ENCODE data around the gene NKAIN2.
"Not testable (repeated sequence)": the region's sequence is repeated elsewhere in the genome, so short reads cannot be mapped to it uniquely, and the experiment has no call there.

Gene NKAIN2

DNA sequence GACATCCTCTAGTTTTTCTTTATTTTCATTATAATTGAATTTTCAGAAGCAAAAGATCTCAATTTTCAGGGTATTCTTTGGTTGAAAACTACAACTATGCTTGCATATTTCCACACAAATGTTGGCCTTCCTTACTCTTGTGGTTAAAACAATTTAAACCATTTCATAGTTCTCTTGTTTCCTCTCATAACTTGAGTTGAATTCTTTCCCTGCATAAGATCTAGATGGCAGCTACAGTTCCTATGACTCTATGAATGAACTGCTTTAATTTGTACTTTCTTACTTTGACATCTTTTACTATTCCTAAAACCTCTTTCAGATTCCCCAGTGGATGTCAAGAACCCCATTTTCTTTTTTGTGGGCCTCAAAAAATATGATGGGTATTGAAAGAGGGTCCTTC, 564.5 kb downstream of the NKAIN2 start:
- H3K9me3 ChIP-seq: no peaks in the 10 kb centered on the region
- no peak overlapping the region for H3K4me3 ChIP-seq
- H3K36me3 ChIP-seq: no peaks in the 10 kb centered on the region
- no peak overlapping the region for H3K27ac ChIP-seq
- H3K4me2 ChIP-seq: no peak overlapping the region
- H3K9ac ChIP-seq: no peak overlapping the region
- H3K27me3 ChIP-seq: no peaks in the 10 kb centered on the region
- H4K20me1 ChIP-seq: no peaks in the 10 kb centered on the region
- TF ChIP-seq Cebpa-rat (IDR thresholded peaks at IDR 0.05): no peak
- no peaks in the 10 kb centered on the region for H3K4me1 ChIP-seq

DNA sequence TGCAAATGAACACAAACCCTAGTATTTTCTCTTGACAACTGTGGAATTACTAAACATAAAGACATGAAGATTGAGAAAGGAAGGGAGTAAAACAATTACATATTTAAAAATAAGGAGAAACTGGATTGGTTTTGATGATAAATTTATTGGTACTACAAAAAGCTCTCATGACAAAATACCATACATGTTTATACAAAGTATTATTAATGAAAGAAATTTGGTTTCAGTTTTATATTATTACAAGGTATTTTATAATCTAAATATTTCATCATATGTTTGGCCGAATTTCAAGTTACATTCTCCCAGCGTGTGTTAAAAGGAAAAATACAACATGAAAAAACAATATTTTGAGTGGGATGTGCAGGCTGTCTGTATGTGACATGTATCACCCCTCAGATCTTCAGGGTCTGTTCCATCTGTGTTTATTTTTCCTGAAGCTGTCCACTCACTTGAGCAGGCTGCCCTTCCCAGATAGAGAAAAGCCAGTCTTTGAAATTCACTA, 568.4 kb downstream of the NKAIN2 start:
- Histone ChIP-seq H4K20me1 (no peaks in the 10 kb centered on the region), H3K9ac (no peak overlapping the region), H3K27me3 (no peaks in the 10 kb centered on the region), H3K36me3 (no peaks in the 10 kb centered on the region), H3K4me1 (no peaks in the 10 kb centered on the region), H3K9me3 (no peaks in the 10 kb centered on the region), H3K27ac (no peak overlapping the region), H3K4me3 (no peak overlapping the region), H3K4me2 (no peak overlapping the region)
- no peak for TF ChIP-seq Cebpa-rat (IDR thresholded peaks at IDR 0.05)

DNA sequence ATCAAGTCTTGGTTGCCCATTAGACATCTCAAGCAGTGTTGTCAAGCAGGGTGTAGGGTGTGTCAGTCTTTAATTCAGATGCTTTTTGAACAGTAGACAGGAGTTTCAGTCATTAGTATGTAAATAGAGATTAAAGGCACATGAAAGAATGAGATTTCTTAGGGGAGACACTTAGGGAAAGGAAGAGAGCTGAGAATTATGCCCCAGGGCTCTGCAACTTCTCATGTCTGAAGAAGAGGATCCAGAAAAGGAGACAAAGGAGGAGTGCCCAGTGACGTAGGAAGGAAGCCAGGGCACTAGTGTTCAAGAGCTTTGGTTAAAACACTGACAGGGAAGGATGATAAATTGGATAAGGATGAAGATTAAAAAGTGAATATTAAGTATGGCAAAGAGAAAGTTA, 569.7 kb downstream of the NKAIN2 start:
- Histone ChIP-seq H3K4me2 (no peak overlapping the region), H3K9me3 (no peaks in the 10 kb centered on the region), H3K36me3 (no peaks in the 10 kb centered on the region), H3K27me3 (no peaks in the 10 kb centered on the region), H3K4me3 (no peak overlapping the region), H3K27ac (no peak overlapping the region), H4K20me1 (no peaks in the 10 kb centered on the region), H3K9ac (no peak overlapping the region), H3K4me1 (no peaks in the 10 kb centered on the region)
- no peak for TF ChIP-seq Cebpa-rat (IDR thresholded peaks at IDR 0.05)

DNA sequence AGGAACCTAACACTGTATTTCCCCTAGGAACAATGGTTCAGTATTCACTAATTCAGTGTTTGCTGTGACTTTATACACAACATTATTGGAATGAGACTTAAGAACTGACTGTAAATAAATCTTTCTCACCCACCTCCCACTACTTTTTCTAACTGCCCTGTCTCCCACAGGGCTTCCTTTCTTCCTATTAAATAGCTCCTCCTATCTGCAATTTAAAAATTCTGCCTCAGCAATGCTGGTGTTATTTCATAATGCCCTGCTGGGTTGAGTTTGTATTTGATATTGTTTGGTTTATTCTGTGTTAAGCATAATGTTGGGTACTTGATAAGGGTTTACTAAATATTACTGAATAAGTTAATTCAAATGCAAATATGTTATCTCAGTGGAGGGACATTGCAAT, 585.5 kb downstream of the NKAIN2 start:
- H3K9me3 ChIP-seq: no peaks in the 10 kb centered on the region; the same call in 1 of the 2 replicates
- TF ChIP-seq Cebpa-rat (IDR thresholded peaks at IDR 0.05): no peak
- no peak overlapping the region for H3K4me3 ChIP-seq
- no peak overlapping the region for H3K27ac ChIP-seq
- H3K36me3 ChIP-seq: no peaks in the 10 kb centered on the region
- H3K4me1 ChIP-seq: peaks cover 9% of the 10 kb centered on the region; the same call in 1 of the 2 replicates
- H3K9ac ChIP-seq: no peak overlapping the region
- no peaks in the 10 kb centered on the region for H4K20me1 ChIP-seq
- H3K27me3 ChIP-seq: no peaks in the 10 kb centered on the region
- H3K4me2 ChIP-seq: no peak overlapping the region

DNA sequence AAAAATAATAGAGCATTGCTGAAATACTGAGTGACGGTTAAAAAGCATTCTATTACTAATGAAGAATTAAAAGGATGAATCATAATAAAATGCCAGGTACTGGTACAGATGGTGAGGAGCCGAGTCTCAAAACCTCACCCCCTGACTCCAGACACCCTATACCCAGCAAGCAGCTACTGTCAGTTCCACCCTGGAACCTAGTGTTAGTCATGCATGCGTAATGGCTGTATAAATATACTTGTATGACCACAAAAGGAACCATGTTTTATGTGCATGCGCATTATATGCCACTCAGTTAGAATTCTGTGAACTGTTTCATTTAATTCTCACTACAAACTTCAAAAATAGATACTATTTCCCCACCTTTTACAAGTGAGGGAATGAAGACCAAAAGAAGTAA, 589.9 kb downstream of the NKAIN2 start:
- H3K36me3 ChIP-seq: no peaks in the 10 kb centered on the region
- H3K27ac ChIP-seq: no peak overlapping the region
- TF ChIP-seq Cebpa-rat (IDR thresholded peaks at IDR 0.05): no peak
- H3K27me3 ChIP-seq: no peaks in the 10 kb centered on the region
- H3K9ac ChIP-seq: no peak overlapping the region
- H3K9me3 ChIP-seq: no peaks in the 10 kb centered on the region; the same call in 1 of the 2 replicates
- no peak overlapping the region for H3K4me2 ChIP-seq
- peaks cover 9% of the 10 kb centered on the region; the same call in 1 of the 2 replicates for H3K4me1 ChIP-seq
- H3K4me3 ChIP-seq: no peak overlapping the region
- H4K20me1 ChIP-seq: no peaks in the 10 kb centered on the region

DNA sequence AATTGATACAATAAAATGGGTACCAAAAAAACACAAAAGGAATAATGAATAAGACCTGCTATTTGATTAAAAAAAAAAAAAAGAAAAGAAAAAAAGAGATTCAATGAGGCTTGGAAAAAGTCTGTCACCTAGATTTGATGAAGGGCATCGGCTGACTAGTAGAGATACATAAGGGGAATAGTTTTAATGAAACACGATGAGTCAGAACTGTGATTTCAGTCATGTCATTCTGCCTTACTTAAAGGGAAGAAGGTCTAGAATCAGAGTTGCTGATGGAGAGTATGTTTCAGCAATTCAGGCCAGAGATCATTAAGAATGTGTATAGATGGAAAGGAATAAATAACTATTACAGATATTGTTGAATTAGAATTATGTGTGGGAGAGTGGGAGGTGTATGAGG, 592.7 kb downstream of the NKAIN2 start:
- no peaks in the 10 kb centered on the region for H4K20me1 ChIP-seq
- H3K27me3 ChIP-seq: no peaks in the 10 kb centered on the region
- no peak overlapping the region for H3K27ac ChIP-seq
- H3K36me3 ChIP-seq: no peaks in the 10 kb centered on the region
- H3K4me2 ChIP-seq: no peak overlapping the region
- no peak for TF ChIP-seq Cebpa-rat (IDR thresholded peaks at IDR 0.05)
- no peak overlapping the region for H3K4me3 ChIP-seq
- no peak overlapping the region for H3K9ac ChIP-seq
- H3K9me3 ChIP-seq: no peaks in the 10 kb centered on the region; the same call in 1 of the 2 replicates
- peaks cover 5% of the 10 kb centered on the region; the same call in 1 of the 2 replicates for H3K4me1 ChIP-seq

DNA sequence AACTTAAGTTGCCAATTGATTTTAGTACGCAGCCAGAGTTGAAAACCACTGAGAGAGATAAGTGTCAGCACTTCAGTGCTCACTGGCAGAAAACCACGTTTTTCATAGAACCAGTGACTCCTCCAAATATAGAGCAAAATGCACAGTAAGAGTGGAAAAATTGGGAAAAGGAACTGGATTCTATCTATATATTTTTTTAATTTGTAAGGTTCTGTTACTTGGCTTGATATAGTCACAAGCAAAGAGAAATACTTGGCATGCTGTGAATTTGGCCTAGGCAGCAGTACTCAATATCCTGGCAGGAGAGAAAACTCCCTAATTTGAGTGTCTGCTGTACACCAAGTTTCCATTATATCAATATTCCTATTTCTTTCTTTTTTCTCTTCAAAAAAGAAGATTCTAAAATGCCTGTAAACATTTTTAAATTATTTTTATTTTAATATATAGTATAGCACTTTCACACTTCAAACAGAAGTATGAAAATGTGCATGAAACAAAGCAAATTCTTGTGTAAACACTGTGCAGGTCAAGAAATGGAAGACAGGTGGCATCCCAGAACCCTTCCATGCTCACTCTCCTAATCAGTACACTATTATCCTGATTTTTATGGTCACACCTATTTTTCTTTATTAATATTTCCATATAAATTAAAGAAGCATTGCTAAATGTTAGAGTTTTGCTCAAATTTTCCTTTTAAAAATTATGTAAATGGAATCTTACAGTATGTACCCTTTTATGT, 596.8 kb downstream of the NKAIN2 start:
- Histone ChIP-seq H3K36me3 (no peaks in the 10 kb centered on the region), H4K20me1 (no peaks in the 10 kb centered on the region), H3K9me3 (no peaks in the 10 kb centered on the region), H3K4me1 (no peaks in the 10 kb centered on the region), H3K9ac (no peak overlapping the region), H3K4me3 (no peak overlapping the region), H3K27ac (no peak overlapping the region), H3K4me2 (no peak overlapping the region), H3K27me3 (no peaks in the 10 kb centered on the region)
- TF ChIP-seq Cebpa-rat (IDR thresholded peaks at IDR 0.05): no peak

DNA sequence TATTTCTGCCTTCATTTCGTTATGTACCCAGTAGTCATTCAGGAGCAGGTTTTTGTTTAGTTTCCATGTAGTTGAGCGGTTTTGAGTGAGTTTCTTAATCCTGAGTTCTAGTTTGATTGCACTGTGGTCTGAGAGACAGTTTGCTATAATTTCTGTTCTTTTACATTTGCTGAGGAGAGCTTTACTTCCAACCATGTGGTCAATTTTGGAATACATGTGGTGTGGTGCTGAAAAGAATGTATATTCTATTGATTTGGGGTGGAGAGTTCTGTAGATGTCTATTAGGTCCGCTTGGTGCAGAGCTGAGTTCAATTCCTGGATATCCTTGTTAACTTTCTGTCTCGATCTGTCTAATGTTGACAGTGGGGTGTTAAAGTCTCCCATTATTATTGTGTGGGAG, 606.8 kb downstream of the NKAIN2 start:
- not testable (repeated sequence) for H4K20me1 ChIP-seq, H3K4me1 ChIP-seq, H3K36me3 ChIP-seq, H3K4me2 ChIP-seq, H3K9me3 ChIP-seq, H3K27me3 ChIP-seq, H3K9ac ChIP-seq, H3K4me3 ChIP-seq, H3K27ac ChIP-seq

DNA sequence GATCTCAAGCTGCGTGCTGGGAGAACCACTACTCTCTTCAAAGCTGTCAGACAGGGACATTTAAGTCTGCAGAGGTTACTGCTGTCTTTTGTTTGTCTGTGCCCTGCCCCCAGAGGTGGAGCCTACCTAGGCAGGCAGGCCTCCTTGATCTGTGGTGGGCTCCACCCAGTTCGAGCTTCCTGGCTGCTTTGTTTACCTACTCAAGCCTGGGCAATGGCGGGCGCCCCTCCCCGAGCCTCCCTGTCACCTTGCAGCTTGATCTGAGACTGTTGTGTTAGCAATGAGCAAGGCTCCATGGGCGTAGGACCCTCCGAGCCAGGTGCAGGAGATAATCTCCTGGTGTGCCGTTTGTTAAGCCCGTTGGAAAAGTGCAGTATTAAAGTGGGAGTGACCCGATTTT, 609.0 kb downstream of the NKAIN2 start:
- not testable (repeated sequence) for H3K4me2 ChIP-seq

DNA sequence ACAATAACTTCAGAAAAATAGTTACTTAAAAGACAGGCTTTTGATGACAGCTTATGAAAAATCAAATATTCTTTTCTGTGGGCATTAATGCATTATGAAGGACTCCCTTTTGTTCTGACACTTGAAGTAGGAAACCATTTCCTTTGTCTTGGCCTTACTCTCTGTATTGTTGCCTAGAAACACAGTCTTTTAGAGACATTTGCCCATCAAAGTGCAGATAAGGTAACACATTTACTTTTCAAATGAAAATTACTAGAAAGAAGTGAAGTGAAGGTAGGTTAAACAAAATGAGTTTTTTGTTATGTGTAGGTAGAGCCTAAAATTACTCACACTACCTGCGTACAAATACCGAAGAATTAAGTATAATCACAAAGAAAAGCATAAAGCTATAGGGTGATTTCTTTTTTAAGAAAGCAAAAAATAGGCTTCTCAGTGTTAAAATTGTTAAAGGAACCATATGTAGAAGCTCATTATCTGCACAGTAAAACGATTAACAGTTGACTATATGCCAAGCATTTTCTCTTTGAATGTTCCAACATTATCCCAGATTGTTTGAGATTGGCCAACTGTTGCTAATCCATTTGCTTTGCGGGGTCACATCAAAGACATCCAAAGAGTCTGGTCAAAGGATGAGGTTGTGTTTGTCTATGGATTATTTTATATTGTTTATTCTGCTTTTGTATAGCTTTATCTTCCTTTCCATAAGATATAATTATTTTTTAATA, 616.6 kb downstream of the NKAIN2 start:
- Histone ChIP-seq H3K9me3 (no peaks in the 10 kb centered on the region), H4K20me1 (no peaks in the 10 kb centered on the region), H3K9ac (no peak overlapping the region), H3K4me3 (no peak overlapping the region), H3K4me1 (no peaks in the 10 kb centered on the region), H3K4me2 (no peak overlapping the region), H3K27ac (no peak overlapping the region), H3K27me3 (no peaks in the 10 kb centered on the region), H3K36me3 (no peaks in the 10 kb centered on the region)
- no peak for TF ChIP-seq Cebpa-rat (IDR thresholded peaks at IDR 0.05)

More for the DNA sequence above, 609.0 kb downstream of the NKAIN2 start:
- H3K9me3 ChIP-seq, H4K20me1 ChIP-seq, H3K4me1 ChIP-seq, H3K36me3 ChIP-seq, H3K9ac ChIP-seq, H3K27ac ChIP-seq, H3K27me3 ChIP-seq, H3K4me3 ChIP-seq: not testable (repeated sequence)
